Measurements from ENCODE around the gene SERINC1. TPM values are rescaled to one million over a fixed set of nuclear protein-coding genes. Genes with fewer than 3 reads are reported as not detected.

Gene SERINC1
- total RNA-seq, 1 experiment from 2014 or later, result 117 TPM

GRCh38 chr6:122431780-122432179 lies 39.8 kb downstream of the SERINC1 start:
- Mint-ChIP-seq H3K9me3 (ENCODE audit: low read depth, unreplicated experiment) (no peaks in the 10 kb centered on the region), H3K4me3 (ENCODE audit: low read depth, unreplicated experiment) (no peak overlapping the region), H3K4me1 (ENCODE audit: low read depth, unreplicated experiment) (no peaks in the 10 kb centered on the region), H3K36me3 (ENCODE audit: insufficient read depth, unreplicated experiment) (peaks cover 16% of the 10 kb centered on the region), H3K27ac (ENCODE audit: unreplicated experiment) (no peak overlapping the region), H3K27me3 (ENCODE audit: unreplicated experiment) (no peaks in the 10 kb centered on the region)
- no TSS peak for BruUV-seq (replicated peaks)
- TF ChIP-seq CTCF (IDR thresholded peaks at IDR 0.05; ENCODE audit: unreplicated experiment), result no peak
- no peak for DNase-seq
- CTCF ChIA-PET, result interaction anchor here (0.6 kb wide), 2 partner anchors 20 to 147 kb away, joined by 3 to 4 read pairs; no protein-coding TSS in a partner anchor
- intact Hi-C loops (cut with micrococcal nuclease; ENCODE audit: unreplicated experiment), result no loop called here

- no peak for TF ChIP-seq CTCF (IDR thresholded peaks at IDR 0.05; ENCODE audit: unreplicated experiment)
- Mint-ChIP-seq H3K27me3 (ENCODE audit: unreplicated experiment) (no peaks in the 10 kb centered on the region), H3K36me3 (ENCODE audit: insufficient read depth, unreplicated experiment) (peaks cover 4% of the 10 kb centered on the region), H3K4me1 (ENCODE audit: low read depth, unreplicated experiment) (no peaks in the 10 kb centered on the region), H3K9me3 (ENCODE audit: low read depth, unreplicated experiment) (no peaks in the 10 kb centered on the region), H3K4me3 (ENCODE audit: low read depth, unreplicated experiment) (no peak overlapping the region), H3K27ac (ENCODE audit: unreplicated experiment) (no peak overlapping the region)
- intact Hi-C loops (cut with micrococcal nuclease; ENCODE audit: unreplicated experiment), result no loop called here
- no TSS peak for BruUV-seq (replicated peaks)
- DNase-seq, result no peak
- CTCF ChIA-PET, result no interaction called here
Measured at GRCh38 chr6:122429323-122429722, 42.3 kb downstream of the SERINC1 start.

- intact Hi-C loops (cut with micrococcal nuclease; ENCODE audit: unreplicated experiment), result no loop called here
- BruUV-seq (replicated peaks), result no TSS peak
- Mint-ChIP-seq H3K27me3 (ENCODE audit: unreplicated experiment) (no peaks in the 10 kb centered on the region), H3K9me3 (ENCODE audit: low read depth, unreplicated experiment) (no peaks in the 10 kb centered on the region), H3K27ac (ENCODE audit: unreplicated experiment) (no peak overlapping the region), H3K4me3 (ENCODE audit: low read depth, unreplicated experiment) (no peak overlapping the region), H3K36me3 (ENCODE audit: insufficient read depth, unreplicated experiment) (peaks cover 4% of the 10 kb centered on the region), H3K4me1 (ENCODE audit: low read depth, unreplicated experiment) (no peaks in the 10 kb centered on the region)
- no peak for TF ChIP-seq CTCF (IDR thresholded peaks at IDR 0.05; ENCODE audit: unreplicated experiment)
- no peak for DNase-seq
- CTCF ChIA-PET, result no interaction called here
Measured at GRCh38 chr6:122428781-122429180, 42.8 kb downstream of the SERINC1 start.

GRCh38 chr6:122426597-122426996 lies 45.0 kb downstream of the SERINC1 start:
- BruUV-seq (replicated peaks), result no TSS peak
- DNase-seq, result no peak
- no peak for TF ChIP-seq CTCF (IDR thresholded peaks at IDR 0.05; ENCODE audit: unreplicated experiment)
- Mint-ChIP-seq H3K27me3 (ENCODE audit: unreplicated experiment) (no peaks in the 10 kb centered on the region), H3K9me3 (ENCODE audit: low read depth, unreplicated experiment) (no peaks in the 10 kb centered on the region), H3K4me1 (ENCODE audit: low read depth, unreplicated experiment) (no peaks in the 10 kb centered on the region), H3K27ac (ENCODE audit: unreplicated experiment) (no peak overlapping the region), H3K36me3 (ENCODE audit: insufficient read depth, unreplicated experiment) (peaks cover under 1% of the 10 kb centered on the region), H3K4me3 (ENCODE audit: low read depth, unreplicated experiment) (no peak overlapping the region)
- CTCF ChIA-PET, result interaction anchor here (0.5 kb wide), 1 partner anchor 19 kb away, joined by 3 read pairs; no protein-coding TSS in a partner anchor
- intact Hi-C loops (cut with micrococcal nuclease; ENCODE audit: unreplicated experiment), result no loop called here

Data from Calu3 (cell line).